K562 treated with DMSO at 1 percent for 48 hours (cell line): ENCODE measurements around the gene SIPA1. TPM values are rescaled to one million over a fixed set of nuclear protein-coding genes. Genes with fewer than 3 reads are reported as not detected.

Experiments
- total RNA-seq: library from RNA; unstranded; fragments of 300-600 nt; gene quantifications from 2 replicates; pipeline ENCODE4 v1.2.3, GENCODE V29; 2022; ENCODE audit warnings: low replicate concordance; ENCODE audit errors: extremely low read depth

The SIPA1 gene, protein sequence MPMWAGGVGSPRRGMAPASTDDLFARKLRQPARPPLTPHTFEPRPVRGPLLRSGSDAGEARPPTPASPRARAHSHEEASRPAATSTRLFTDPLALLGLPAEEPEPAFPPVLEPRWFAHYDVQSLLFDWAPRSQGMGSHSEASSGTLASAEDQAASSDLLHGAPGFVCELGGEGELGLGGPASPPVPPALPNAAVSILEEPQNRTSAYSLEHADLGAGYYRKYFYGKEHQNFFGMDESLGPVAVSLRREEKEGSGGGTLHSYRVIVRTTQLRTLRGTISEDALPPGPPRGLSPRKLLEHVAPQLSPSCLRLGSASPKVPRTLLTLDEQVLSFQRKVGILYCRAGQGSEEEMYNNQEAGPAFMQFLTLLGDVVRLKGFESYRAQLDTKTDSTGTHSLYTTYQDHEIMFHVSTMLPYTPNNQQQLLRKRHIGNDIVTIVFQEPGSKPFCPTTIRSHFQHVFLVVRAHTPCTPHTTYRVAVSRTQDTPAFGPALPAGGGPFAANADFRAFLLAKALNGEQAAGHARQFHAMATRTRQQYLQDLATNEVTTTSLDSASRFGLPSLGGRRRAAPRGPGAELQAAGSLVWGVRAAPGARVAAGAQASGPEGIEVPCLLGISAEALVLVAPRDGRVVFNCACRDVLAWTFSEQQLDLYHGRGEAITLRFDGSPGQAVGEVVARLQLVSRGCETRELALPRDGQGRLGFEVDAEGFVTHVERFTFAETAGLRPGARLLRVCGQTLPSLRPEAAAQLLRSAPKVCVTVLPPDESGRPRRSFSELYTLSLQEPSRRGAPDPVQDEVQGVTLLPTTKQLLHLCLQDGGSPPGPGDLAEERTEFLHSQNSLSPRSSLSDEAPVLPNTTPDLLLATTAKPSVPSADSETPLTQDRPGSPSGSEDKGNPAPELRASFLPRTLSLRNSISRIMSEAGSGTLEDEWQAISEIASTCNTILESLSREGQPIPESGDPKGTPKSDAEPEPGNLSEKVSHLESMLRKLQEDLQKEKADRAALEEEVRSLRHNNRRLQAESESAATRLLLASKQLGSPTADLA
- total RNA-seq, result 104 TPM in 1 of 2 replicates, not detected in the other

DNA sequence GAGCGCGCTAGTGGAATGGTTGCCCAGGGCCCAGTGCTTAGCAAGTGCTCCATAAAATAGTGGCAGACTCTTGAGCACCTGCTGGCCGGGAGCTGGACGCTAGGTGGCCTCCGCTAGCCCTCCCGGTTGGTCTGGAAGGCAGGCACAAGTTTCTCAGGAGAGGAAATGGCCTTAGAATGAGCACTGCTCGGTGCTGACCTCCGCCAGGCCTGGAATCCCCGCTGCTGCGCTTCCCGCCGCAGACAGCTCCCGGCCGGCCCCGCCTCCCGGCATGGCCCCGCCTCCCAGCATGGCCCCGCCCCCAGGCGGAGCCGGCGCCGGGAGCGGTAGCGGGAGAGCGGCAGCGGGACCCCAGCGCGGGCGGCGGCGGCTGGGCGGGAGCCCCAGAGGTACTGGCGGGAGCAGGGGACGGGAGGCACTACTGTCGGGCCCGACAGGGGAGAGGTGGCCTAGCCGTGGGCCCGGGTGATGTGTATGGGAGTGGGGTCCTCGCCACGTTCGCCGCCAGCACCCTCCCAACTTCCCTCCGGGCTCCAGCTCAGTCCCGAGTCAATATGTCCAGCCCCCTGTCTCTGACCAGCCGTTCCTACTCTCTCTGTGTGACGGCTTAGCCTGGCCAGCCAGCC, at the start of gene SIPA1:
SIPA1 (plus strand) TSS at position 308 of the 626 bp plus-strand sequence. CDS start 2,821 bp downstream, outside the sequence.

GRCh38 chr11:65595543-65596281, 42.2 kb upstream of the SIPA1 start, which contains the start of gene KCNK7:
KCNK7 (minus strand) TSS chr11:65595800; CDS start chr11:65595772, 28 bp downstream.

GRCh38 chr11:65615229-65615949, 22.5 kb upstream of the SIPA1 start, which contains the start of gene PCNX3:
PCNX3 (plus strand) TSS chr11:65615776; CDS start chr11:65616312, 536 bp downstream.

GRCh38 chr11:65662799-65663638, 25.1 kb downstream of the SIPA1 start, which contains the start of gene RELA:
RELA (minus strand) TSS chr11:65662916; CDS start chr11:65662832, 84 bp downstream.

Other genes starting within 250 kb of the SIPA1 start
- gene NEAT1, start 215.3 kb upstream of the SIPA1 start, total RNA-seq, result 149 TPM in 1 of 2 replicates, not detected in the other
- not detected in 2 replicates for gene MALAT1, start 139.1 kb upstream of the SIPA1 start, total RNA-seq
- not detected in 2 replicates for gene SCYL1, start 113.0 kb upstream of the SIPA1 start, total RNA-seq
- not detected in 2 replicates for gene LTBP3, start 79.7 kb upstream of the SIPA1 start, total RNA-seq
- not detected in 2 replicates for gene ZNRD2, start 67.6 kb upstream of the SIPA1 start, total RNA-seq
- not detected in 2 replicates for gene FAM89B, start 65.6 kb upstream of the SIPA1 start, total RNA-seq
- not detected in 2 replicates for gene EHBP1L1, start 62.0 kb upstream of the SIPA1 start, total RNA-seq
- not detected in 2 replicates for gene KCNK7, start 42.3 kb upstream of the SIPA1 start, total RNA-seq
- gene MAP3K11, start 23.9 kb upstream of the SIPA1 start, total RNA-seq, result 226 TPM in 1 of 2 replicates, not detected in the other
- gene PCNX3, start 22.3 kb upstream of the SIPA1 start, total RNA-seq, result not detected in 2 replicates
- not detected in 2 replicates for gene RELA, start 24.8 kb downstream of the SIPA1 start, total RNA-seq
- not detected in 2 replicates for gene KAT5, start 74.2 kb downstream of the SIPA1 start, total RNA-seq
- gene RNASEH2C, start 82.7 kb downstream of the SIPA1 start, total RNA-seq, result not detected in 2 replicates
- gene AP5B1, start 142.9 kb downstream of the SIPA1 start, total RNA-seq, result not detected in 2 replicates
- gene OVOL1, start 149.0 kb downstream of the SIPA1 start, total RNA-seq, result not detected in 2 replicates
- gene SNX32, start 195.9 kb downstream of the SIPA1 start, total RNA-seq, result not detected in 2 replicates
- gene CFL1, start 220.1 kb downstream of the SIPA1 start, total RNA-seq, result 572 TPM in 1 of 2 replicates, not detected in the other
- not detected in 2 replicates for gene MUS81, start 222.3 kb downstream of the SIPA1 start, total RNA-seq
- gene EFEMP2, start 234.7 kb downstream of the SIPA1 start, total RNA-seq, result not detected in 2 replicates
- gene CTSW, start 241.7 kb downstream of the SIPA1 start, total RNA-seq, result not detected in 2 replicates